Stimulated activated CD4-positive, alpha-beta T cell treated with anti-CD3 and anti-CD28 coated beads, Interleukin-2, amount 100 ng/mL, for 48 hours (primary cell): ENCODE measurements around the gene TNS3.
A peak's percentile ranks its signal among the peaks of the same experiment; 100 is the strongest.

Experiments used
- DNase-seq, 2 donors: peaks; one replicate each; pipeline ENCODE4 v3.0.0-alpha.2; 2020

TNS3 gene

DNA sequence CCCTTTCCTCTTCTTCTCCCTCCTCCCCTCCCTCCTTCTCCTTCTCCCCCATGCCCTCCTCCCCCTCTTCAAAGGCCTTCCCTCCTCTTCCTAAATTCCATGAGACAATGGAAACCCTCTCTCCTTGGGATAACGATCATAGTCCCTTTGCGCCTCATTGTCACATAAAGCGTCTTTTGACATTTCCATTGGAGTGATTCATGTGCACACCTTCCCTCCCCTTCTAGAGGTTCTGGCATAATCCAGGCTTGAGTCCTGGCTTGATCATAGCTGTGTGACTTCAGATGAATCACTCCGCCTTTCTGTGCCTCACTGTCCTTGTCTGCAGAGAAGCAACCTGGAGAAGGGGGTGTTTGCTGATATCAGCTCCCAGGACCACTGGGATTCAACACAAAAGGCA, 204.2 kb downstream of the TNS3 start:
- DNase-seq: no peak

DNA sequence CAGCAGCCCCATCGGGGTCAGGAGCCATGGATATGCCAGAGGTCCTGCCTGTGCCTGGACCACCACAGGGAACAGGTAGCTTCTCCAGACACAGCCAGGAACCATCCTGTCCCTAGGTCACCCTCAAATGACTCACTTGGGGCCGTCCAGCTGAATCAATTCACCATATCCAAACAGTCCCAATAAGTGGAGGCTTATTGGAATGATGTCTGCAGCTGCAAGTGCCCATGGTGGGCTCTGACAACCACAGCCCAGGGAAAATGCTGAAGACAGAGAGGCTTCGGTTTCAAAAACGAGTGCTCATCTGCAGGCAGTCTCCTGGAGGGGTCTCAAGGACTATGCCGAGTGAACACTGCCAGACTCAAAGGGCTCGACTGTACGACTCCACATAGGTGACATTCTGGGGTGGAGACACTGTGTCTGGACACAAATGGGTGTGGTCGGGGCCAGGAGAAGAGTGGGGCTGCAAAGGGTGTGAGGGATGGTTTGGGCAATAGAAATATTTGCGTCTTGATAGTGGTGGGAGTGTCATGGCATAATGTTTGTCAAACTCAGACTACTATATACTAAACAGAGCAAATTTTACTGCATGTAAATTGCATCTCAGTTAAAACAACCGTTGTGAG, 204.8 kb downstream of the TNS3 start:
- DNase-seq: no peak

DNA sequence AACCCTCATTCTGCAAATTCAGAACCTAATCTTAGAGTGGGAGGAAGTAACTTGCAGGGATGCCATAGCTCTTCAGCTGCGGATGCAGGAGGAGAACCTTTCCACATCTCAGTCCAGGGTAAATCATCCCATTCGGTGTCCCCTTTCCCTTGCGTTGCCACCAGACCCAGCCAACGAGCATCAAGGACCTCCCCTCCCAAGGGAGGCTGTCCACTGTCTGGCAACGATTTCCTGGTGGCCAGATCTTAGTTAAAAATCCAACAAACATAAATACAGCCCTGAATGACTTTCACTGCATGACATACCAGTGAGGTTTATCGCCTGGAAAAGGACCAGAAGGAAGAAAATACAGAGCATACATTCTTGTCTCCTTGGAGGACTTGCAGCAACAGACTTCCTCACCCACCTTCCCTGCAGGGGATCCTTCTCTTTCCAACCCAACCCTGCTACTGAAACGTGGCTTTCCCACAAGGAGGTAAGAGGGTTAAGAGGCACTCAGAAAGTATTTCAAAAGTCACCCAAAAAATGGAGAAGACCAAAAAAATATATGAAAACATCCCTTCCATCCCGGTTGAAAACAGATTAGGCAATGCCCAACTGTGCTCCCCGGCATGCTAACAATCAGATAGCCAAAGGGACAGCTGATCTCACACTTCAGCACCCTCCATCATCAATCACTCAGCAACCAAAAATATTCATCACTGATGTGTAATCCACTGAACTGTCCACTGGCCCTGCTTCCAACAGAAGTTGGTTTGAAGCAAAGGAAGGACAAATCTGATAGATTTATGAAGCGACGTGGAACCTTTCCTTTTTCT, 206.6 kb downstream of the TNS3 start:
- no peak for DNase-seq

DNA sequence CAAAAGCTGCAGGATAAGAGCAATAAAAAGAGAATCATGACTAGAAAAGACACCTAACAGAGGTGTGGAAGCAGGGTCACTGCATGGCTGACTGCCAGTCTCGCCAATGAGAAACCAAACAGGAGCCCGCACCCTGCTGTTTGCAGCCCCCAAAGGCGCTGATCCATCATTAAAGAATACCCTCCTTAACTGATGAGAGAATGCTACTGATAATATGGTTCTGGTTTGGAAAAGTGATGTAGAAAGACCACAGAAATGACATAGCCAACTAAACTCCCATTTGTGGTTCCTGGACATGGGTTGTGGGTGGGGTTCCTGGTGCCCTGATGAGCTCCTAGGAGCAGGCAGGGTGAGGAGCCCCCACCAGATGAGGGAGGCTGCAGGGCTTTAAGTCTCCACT, 207.4 kb downstream of the TNS3 start:
- DNase-seq: no peak

DNA sequence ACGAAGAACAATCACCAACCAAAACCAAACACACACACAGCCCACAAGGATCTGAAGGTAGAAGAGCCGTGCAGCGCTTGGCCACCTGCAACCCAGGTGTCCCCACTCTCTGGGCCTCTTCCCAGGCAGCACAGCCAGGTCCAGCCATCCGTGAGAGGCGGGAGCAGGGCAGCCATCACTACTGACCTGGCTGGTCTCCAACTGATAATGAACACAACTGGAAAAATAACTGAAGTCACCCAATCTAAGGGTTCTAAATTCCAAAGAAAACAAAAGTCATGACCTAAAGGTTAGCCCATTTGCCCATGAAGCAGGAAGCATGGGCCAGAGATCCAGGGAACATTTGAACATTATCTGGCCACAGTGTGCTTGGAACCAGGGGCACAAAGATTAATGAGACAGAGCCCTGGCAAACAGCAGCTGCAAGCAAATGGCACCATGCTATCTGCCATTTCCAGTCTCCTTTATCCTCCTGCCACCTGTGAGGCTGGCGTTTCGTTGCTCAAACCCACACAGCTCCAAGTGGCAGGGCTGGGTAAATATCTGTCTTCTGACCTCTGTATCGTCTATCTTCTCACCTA, 207.9 kb downstream of the TNS3 start:
- DNase-seq: no peak

DNA sequence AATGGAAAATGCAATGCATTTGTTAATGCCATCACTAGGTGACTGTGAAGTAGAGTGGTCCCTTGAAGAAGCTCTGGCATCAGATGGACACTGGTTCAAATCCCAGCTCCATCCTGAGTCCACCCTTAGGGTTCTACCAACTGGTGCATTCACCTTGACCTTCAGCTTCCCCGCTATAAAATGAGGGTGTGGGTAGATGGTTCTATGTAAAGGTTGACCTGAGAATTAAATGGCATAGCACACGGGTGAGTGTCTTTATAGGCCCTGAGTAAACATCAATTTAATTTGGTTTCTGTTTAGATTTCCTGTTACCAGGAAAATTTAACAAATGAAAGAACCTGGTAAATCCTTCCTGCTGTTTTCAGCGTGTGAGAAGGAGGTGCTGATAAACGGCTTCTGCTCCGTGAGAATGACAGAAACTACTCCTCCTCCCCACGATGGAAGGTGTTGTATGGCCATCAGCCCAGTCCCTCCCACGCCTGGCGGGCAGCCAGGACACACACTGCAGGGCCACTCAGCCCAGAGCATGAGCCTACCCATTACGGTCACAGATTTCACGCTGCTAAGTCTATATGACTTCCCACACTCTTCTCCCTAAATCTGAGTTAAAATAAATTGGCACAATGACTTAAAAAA, 210.1 kb downstream of the TNS3 start:
- no peak for DNase-seq

DNA sequence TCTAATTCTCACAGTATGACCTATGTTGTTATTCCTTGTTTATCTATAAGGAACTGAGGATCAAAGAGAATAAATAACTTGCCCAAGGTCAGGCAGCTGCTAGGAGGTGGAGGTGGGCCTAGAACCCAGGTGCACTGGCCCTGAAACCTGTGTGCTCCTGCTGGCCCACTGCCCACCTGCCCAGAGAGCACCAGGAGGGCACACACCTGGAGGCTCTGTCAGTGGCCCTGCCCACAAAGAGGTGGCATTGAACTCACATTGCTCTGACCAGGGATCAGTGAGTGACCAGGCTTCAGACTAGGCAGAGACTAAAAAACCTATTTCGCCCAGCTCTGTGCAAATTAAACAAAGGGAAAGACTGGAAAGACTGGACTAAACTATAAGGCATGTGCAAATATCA, 210.6 kb downstream of the TNS3 start:
- DNase-seq: no peak

DNA sequence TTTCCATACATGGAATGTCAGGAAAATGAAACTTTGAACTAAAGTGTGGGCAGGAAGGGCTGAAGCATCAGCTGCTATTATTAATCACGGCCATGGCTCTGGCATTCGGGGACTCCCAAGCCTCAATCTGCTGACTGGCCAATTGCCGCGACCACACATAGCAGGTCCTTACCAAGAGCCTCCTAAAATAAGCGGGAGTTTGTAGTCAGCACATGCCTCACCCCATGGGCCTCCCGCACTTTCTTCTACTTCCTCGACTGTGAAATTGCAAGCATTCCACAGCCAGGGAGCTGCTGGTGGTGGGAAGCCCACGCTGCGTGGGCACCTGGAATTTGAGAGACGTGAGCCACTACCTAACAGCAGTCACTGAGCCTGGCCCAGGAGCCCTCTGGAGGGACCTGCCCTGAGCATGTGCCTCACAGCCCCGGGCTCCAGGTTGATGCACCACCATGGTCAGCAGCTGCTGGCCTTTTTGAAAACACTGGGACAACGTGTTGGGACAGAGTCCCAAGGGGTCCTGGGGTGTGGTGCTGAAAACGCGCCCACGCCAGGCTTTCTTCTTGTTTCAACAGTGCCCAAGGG, 211.4 kb downstream of the TNS3 start:
- no peak for DNase-seq

DNA sequence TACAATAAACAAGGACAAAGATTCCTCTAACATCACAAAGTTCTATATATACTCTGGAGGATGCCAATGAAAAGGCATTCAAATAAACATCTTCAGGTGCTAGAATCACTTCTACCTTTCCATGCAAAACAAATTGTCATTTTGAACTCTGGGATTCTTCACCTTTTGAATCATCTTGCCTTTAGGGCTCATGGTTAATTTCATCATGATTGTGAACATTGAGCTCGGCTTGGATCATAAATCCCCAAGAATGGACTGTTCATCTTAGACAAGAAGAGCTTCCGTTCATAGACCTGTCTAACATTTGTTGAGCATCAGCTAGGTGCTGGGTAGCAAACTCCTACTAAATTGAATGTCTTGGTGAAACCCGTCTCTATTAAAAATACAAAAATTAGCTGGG, 212.2 kb downstream of the TNS3 start:
- DNase-seq: no peak

DNA sequence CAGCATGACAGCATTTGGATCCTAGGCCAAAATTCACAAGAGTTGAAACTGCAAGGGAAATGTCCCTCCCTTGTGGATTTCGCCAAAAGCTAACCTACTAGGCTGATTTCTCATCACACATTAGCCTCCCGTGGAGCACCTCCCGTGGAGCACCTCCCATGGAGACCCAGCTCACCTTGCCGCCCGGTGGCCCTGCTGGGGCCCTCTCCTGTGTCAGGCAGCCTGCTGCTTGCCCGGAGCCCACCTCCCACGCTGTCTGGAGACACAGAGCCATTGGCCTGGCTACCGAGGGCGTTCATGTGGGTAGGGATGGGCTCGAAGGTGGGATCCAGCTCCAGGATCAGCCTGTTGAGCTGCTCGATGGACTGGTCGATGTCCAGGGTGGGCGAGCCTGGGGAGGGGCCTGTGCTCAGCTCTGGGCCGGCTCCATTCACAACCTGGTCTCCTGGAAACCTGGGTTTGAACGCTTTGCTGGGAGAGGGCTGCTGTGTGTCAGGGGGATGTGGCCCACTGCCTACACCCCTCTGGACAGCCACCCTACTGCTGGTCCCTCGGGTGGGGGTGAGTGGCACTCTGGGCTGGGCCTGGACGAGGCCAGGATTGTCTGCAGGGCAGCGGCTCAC, 213.6 kb downstream of the TNS3 start:
- DNase-seq: no peak

DNA sequence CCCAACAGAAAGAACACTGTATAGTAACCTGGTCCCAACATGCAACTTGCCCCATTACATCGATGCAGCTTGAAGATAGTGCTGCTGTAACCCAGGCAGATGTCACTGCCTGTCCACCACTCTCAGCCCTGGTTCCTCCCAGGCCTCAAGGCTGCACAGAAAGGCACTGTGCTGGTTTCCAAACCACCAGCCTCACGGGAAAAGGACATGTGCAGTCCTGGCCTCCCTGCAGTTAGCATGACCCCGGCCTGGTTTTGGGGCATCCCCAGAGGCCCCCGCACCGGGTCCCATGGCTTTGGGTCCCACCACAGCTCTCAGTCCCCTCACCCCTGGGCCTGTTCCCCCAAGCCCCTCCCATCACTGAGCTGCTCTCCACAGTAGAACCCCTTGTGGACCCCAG, 214.5 kb downstream of the TNS3 start:
- DNase-seq: no peak

DNA sequence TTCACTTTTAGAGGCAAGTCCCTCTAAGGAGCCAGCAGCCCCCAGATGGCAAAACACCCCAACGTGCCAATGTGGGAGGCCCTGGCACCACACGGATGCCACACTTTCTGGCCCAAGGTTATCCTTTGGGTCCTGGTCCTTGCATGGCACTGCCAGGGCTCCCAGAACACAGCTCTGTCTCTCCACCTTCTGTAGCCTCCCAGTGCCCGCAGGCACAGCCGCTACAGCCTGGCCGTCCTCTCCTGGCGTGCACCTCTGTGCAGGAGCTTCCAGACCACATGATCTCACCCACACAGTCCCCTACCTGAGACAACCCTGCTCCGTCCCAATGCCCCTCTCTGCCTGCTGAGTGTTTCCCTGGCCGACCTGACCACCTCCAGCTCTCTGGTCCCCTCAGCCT, 215.0 kb downstream of the TNS3 start:
- no peak for DNase-seq

DNA sequence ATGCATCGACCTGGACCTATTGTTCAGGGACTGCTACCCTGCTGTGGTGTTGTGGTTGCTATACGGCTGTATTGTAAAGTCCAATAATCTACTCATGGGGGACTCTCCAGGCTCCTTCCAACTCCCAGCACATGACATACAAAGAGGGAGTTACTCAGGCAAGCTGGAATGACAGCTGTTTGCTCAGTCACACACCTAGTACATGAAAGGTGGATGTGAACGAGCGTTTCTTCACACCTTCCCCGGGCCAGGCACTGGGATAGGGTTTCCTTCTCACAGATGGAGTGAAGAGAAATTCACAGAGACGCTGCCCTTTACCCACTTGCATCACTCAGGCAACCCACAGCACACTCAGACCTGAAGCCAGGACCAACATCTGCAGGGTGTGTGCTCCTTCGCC, 215.7 kb downstream of the TNS3 start:
- no peak for DNase-seq

DNA sequence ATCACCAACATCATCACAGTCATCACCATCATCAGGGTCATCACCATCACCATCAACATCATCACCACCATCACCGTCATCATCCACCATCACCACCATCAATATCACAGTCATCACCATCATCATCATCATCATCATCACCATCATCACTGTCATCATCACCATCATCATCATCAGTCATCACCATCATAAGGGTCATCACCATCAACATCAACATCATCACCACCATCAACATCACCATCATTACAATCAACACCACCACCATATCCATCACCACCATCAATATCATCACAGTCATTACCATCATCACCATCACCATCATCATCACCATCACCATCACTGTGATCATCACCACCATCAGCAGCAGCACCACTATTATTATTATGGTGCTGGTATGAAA, 218.9 kb downstream of the TNS3 start:
- no peak for DNase-seq

DNA sequence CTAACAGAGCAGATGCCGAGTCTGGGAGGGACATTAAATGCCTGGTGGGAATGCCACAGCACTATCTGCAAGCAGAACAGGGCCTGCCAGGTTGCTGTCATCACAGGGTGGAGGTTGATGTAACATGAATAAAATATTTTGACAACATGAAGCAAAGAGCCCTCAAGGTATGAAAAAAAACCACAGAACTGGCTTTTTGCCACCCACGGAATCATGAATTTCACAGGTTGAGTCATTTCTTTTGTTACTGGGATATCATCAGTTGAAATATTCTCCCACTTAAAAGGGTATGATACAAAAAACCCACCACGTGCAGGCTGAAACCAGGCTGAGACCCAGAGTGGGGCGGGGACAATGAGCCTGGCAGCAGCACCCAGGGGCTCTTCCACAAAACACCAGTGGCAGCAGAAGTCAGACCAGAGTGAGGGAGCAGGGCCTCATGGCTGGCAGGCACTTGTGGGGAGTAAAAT, 220.1 kb downstream of the TNS3 start:
- peak; percentile 7 to 13 for DNase-seq

DNA sequence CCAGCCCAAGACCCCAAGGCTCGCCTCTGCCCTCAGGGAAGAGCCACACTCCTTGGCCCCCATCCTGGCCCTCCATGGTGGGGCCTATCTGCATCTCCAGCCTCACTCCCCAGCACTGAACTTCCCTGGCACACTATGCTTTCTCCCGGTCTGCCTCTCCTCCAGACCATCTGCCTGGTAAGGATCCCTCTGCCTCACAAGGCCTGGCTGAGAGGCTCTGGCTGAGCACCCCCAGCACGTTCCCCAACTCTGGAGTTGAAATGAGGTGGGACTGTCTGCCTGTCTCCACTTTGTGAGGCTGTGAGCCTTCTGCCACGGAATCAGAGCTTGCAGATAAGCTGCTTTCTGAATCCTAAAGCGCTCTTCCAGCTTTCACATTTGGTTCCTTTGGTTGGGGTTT, 220.7 kb downstream of the TNS3 start:
- no peak for DNase-seq

DNA sequence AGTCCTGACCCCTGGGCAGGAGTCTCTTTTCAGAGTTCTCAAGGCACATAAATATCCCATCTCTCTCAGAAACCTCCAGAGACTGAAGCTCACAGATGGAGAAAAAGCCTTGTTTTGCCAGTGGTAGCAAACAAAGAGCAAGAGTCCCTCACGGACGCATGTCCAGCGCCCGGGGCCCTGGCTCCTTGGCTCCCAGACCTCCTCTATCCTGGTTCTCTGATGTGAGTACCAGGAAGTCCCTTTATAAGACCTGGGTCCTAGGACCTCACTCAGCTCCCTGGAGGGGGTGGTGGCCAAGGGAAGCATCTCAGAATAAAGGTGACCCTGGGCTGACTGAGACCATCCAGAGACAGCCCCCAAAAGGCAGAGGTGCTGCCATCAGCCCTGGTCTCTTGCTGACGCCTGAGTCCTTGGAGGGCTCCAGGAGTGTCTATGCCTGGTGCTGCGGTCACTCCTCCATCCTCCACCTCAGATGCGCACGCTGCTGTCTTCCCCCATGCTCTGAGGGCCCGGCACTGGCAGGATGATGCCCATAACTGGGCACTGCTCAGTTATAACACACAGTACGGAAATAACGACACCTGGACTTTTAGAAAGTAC, 221.5 kb downstream of the TNS3 start:
- DNase-seq: no peak

DNA sequence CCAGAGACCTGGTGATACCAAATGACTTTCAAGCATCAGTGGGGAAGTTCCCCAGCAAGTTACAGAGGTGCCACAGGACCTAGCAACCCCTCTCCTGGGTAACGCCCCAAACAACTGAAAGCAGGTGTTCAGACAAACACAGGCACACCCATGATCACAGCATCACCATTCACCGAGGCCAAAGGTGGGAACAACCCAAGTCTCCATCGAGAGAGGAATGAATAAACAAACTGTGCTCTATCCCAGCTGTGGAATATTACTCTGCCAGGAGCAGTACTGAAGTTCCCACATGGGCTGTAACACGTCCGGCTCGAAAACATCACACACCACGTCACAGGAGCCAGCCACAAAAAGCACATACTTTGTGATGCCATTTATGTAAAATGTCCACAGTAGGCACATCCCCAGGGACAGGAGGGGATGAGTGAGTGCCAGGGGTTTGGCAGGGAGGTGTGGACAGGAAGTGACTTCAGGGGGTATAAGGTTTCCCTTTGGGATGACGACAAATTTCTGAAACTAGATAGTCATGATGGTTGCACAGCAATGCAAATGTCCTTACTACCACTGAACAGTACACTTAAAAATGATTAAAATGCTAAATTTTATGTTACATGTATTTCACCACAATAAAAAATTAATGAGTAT, 222.8 kb downstream of the TNS3 start:
- no peak for DNase-seq

DNA sequence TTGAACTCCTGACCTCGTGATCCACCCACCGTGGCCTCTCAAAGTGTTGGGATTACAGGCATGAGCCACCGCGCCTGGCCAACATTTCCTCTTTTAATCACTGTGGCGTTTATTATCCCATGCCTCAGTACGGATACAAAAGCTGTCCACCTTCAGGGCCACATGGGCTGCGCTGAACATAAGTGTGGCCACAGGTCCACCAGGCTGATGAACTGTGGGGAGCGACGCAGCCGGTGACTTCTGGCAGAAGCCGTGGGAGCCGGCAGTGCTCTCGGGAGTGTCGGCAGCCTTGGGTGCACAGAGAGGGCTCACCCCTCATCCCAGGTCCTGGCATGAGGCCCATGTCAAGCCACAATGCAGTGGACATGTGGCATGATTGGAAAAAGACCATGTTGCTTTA, 223.6 kb downstream of the TNS3 start:
- no peak for DNase-seq

DNA sequence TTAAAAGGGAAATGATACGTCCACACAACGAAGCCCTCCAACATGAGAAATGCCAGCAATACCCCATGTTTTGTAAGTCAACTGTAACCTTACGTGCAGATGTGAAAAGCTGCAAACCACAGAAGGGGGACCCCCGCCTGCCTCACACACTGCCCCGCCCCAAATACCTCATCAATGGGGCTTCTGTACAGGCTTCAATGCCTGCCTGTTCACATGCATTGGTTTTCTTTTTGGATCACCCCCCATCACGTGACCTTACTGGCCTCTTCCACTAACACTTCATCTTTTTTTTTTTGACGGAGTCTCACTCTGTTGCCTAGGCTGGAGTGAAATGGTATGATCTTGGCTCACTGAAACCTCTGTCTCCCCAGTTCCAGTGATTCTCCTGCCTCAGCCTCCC, 224.0 kb downstream of the TNS3 start:
- no peak for DNase-seq

DNA sequence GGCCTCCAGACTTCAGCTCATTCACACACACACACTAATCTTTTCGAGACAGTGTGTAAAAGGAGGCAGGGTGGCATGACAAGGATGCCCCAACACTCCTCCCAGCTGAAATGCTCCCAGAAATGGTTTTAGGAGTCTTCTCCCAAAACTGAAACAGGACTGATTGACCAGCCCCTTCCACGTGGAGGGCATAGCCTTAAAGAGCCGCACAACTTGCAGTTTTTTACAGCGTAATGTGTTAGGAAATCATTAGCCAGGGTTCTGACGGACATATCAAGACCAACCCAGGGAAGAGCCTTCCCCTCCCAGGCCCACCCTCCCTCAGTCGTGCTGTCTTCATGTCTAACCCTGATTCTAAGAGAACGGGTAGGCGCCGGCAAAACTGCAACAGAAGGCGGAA, 224.6 kb downstream of the TNS3 start:
- no peak for DNase-seq

DNA sequence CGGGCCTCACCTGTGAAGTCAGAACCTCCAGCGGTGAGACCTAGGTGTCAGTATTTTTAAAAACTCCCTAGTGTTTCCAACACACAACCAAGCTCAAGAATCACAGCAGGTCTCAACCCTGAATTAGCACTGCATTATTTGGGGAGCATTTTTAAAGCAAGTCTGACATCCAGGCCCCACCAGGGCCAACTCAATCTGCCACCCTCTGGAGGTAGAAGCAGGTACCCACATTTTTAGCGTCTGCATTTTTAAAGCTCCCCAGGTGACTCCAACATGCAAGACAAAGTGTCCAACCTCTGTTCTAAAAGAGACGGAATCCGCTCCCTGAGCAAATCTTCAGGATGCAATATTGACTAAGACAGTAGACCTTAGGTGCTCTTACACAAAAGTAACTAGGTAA, 225.7 kb downstream of the TNS3 start:
- no peak for DNase-seq
